HT-29 (cell line): Measurements from ENCODE around the gene PPP1R9B. TPM values are rescaled to one million over a fixed set of nuclear protein-coding genes. Genes with fewer than 3 reads are reported as not detected.

Experiments used
- DNase-seq: peaks from one replicate; pipeline ENCODE4 v3.0.0-alpha.2; 2015; ENCODE audit warnings: low spot score
- total RNA-seq: library from RNA; depleted of rRNA; stranded (reverse); fragments of >200 nt; shearing (Covaris generic); gene quantifications from 2 replicates; pipeline ENCODE4 v1.2.3, GENCODE V29; 2014

Gene PPP1R9B
- total RNA-seq, 1 experiment from 2014 or later, result 54.6 TPM

- peak; percentile 54 for DNase-seq
Observed at GRCh38 chr17:50128441-50129352, 21.8 kb downstream of the PPP1R9B start.

GRCh38 chr17:50127697-50128361, 22.6 kb downstream of the PPP1R9B start:
- peak; percentile 18 for DNase-seq

- no peak for DNase-seq
Observed at GRCh38 chr17:50125420-50125997, 25.0 kb downstream of the PPP1R9B start.

- DNase-seq, result peak; percentile 53
Observed at GRCh38 chr17:50123649-50124349, 26.7 kb downstream of the PPP1R9B start.

GRCh38 chr17:50122945-50123344, 27.5 kb downstream of the PPP1R9B start:
- DNase-seq, result no peak

GRCh38 chr17:50120475-50121253, 29.8 kb downstream of the PPP1R9B start:
- no peak for DNase-seq

- no peak for DNase-seq
Observed at GRCh38 chr17:50118828-50119218, 31.7 kb downstream of the PPP1R9B start.

- no peak for DNase-seq
Observed at GRCh38 chr17:50118076-50118827, 32.2 kb downstream of the PPP1R9B start.

GRCh38 chr17:50117202-50118051, 33.0 kb downstream of the PPP1R9B start:
- DNase-seq, result peak; percentile 65

GRCh38 chr17:50115756-50116155, 34.7 kb downstream of the PPP1R9B start:
- no peak for DNase-seq

- peak; percentile 60 for DNase-seq
Observed at GRCh38 chr17:50114849-50115357, 35.6 kb downstream of the PPP1R9B start.

GRCh38 chr17:50114401-50114800, 36.1 kb downstream of the PPP1R9B start:
- no peak for DNase-seq

- DNase-seq, result no peak
Observed at GRCh38 chr17:50113624-50114320, 36.7 kb downstream of the PPP1R9B start.

- DNase-seq, result no peak
Observed at GRCh38 chr17:50112694-50113093, 37.8 kb downstream of the PPP1R9B start.

- peak; percentile 17 for DNase-seq
Observed at GRCh38 chr17:50111673-50112655, 38.5 kb downstream of the PPP1R9B start.

- DNase-seq, result no peak
Observed at GRCh38 chr17:50110591-50111349, 39.7 kb downstream of the PPP1R9B start.
